ENCODE measurements around the gene ABLIM2. TPM values are rescaled to one million over a fixed set of nuclear protein-coding genes. Genes with fewer than 3 reads are reported as not detected.

Gene ABLIM2
- polyA plus RNA-seq, 1 donor from 2014 or later: 14.9 TPM

GRCh38 chr4:8123870-8124269 lies 34.7 kb downstream of the ABLIM2 start:
- Histone ChIP-seq H3F3A (ENCODE audit: insufficient read depth, low read length, poor library complexity, severe bottlenecking) (no peaks in the 10 kb centered on the region), H3K27ac (ENCODE audit: low read length) (no peak overlapping the region), H3K9me2 (ENCODE audit: insufficient read depth, low read length) (no peaks in the 10 kb centered on the region), H2AFZ (ENCODE audit: low read depth, low read length) (no peak overlapping the region), H3K4me2 (ENCODE audit: low read length) (no peak overlapping the region), H3K4me3 (ENCODE audit: low read length) (no peak overlapping the region), H3K9me3 (ENCODE audit: low read length) (no peaks in the 10 kb centered on the region), H4K20me1 (ENCODE audit: insufficient read depth) (no peaks in the 10 kb centered on the region), H3K27me3 (ENCODE audit: insufficient read depth, low read depth, low read length) (no peaks in the 10 kb centered on the region), H3K79me2 (replicated peaks; ENCODE audit: insufficient read depth, low read length) (no peaks in the 10 kb centered on the region), H3K36me3 (ENCODE audit: insufficient read depth, low read length) (no peaks in the 10 kb centered on the region), H3K9ac (ENCODE audit: low read length) (no peak overlapping the region)
- TF ChIP-seq EZH2 (IDR thresholded peaks at IDR 0.05; ENCODE audit: borderline replicate concordance, insufficient read depth, low read length, poor library complexity, severe bottlenecking) (no peak), EP300 (conservative IDR thresholded peaks at IDR 0.05; ENCODE audit: poor library complexity, severe bottlenecking) (no peak), POLR2AphosphoS5 (IDR thresholded peaks at IDR 0.05) (no peak), SMC3 (conservative IDR thresholded peaks at IDR 0.05; ENCODE audit: poor library complexity) (no peak), RAD21 (conservative IDR thresholded peaks at IDR 0.05) (no peak), MXI1 (conservative IDR thresholded peaks at IDR 0.05; ENCODE audit: poor library complexity, severe bottlenecking) (no peak), REST (IDR thresholded peaks at IDR 0.05; ENCODE audit: borderline replicate concordance) (no peak), TAF1 (IDR thresholded peaks at IDR 0.05; ENCODE audit: low read depth) (no peak)
- TF ChIP-seq, protein P1, sequence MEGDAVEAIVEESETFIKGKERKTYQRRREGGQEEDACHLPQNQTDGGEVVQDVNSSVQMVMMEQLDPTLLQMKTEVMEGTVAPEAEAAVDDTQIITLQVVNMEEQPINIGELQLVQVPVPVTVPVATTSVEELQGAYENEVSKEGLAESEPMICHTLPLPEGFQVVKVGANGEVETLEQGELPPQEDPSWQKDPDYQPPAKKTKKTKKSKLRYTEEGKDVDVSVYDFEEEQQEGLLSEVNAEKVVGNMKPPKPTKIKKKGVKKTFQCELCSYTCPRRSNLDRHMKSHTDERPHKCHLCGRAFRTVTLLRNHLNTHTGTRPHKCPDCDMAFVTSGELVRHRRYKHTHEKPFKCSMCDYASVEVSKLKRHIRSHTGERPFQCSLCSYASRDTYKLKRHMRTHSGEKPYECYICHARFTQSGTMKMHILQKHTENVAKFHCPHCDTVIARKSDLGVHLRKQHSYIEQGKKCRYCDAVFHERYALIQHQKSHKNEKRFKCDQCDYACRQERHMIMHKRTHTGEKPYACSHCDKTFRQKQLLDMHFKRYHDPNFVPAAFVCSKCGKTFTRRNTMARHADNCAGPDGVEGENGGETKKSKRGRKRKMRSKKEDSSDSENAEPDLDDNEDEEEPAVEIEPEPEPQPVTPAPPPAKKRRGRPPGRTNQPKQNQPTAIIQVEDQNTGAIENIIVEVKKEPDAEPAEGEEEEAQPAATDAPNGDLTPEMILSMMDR (IDR thresholded peaks at IDR 0.05; ENCODE audit: poor library complexity, severe bottlenecking): no peak

- no peak overlapping the region for H3K27ac ChIP-seq (ENCODE audit: low read length)
- H3K79me2 ChIP-seq (replicated peaks; ENCODE audit: insufficient read depth, low read length): no peaks in the 10 kb centered on the region
- H3F3A ChIP-seq (ENCODE audit: insufficient read depth, low read length, poor library complexity, severe bottlenecking): no peaks in the 10 kb centered on the region
- no peaks in the 10 kb centered on the region for H3K9me3 ChIP-seq (ENCODE audit: low read length)
- no peaks in the 10 kb centered on the region for H3K36me3 ChIP-seq (ENCODE audit: insufficient read depth, low read length)
- TF ChIP-seq REST (IDR thresholded peaks at IDR 0.05; ENCODE audit: borderline replicate concordance) (no peak), MXI1 (conservative IDR thresholded peaks at IDR 0.05; ENCODE audit: poor library complexity, severe bottlenecking) (no peak), RAD21 (conservative IDR thresholded peaks at IDR 0.05) (no peak), SMC3 (conservative IDR thresholded peaks at IDR 0.05; ENCODE audit: poor library complexity) (no peak), EZH2 (IDR thresholded peaks at IDR 0.05; ENCODE audit: borderline replicate concordance, insufficient read depth, low read length, poor library complexity, severe bottlenecking) (no peak), TAF1 (IDR thresholded peaks at IDR 0.05; ENCODE audit: low read depth) (no peak), POLR2AphosphoS5 (IDR thresholded peaks at IDR 0.05) (no peak), EP300 (conservative IDR thresholded peaks at IDR 0.05; ENCODE audit: poor library complexity, severe bottlenecking) (no peak)
- TF ChIP-seq, protein P1 (IDR thresholded peaks at IDR 0.05; ENCODE audit: poor library complexity, severe bottlenecking): no peak
- no peak overlapping the region for H3K9ac ChIP-seq (ENCODE audit: low read length)
- H4K20me1 ChIP-seq (ENCODE audit: insufficient read depth): no peaks in the 10 kb centered on the region
- no peak overlapping the region for H2AFZ ChIP-seq (ENCODE audit: low read depth, low read length)
- H3K27me3 ChIP-seq (ENCODE audit: insufficient read depth, low read depth, low read length): no peaks in the 10 kb centered on the region
- no peak overlapping the region for H3K4me3 ChIP-seq (ENCODE audit: low read length)
- H3K9me2 ChIP-seq (ENCODE audit: insufficient read depth, low read length): no peaks in the 10 kb centered on the region
- no peak overlapping the region for H3K4me2 ChIP-seq (ENCODE audit: low read length)
These were observed 35.2 kb downstream of the ABLIM2 start for GRCh38 chr4:8123389-8123788.

Data from neural cell (in vitro differentiated cells).